BE2C (cell line): ENCODE data around the gene OR2A12.

Source experiments
- DNase-seq: peaks from one replicate; pipeline ENCODE4 v3.0.0-alpha.2; 2020
- H3K27me3 ChIP-seq: fragments of 250-450 bp; sonication (Bioruptor Pico); 2 replicates; pipeline ENCODE4 v1.5.1; 2020; ENCODE audit warnings: mild to moderate bottlenecking
- H3K36me3 ChIP-seq: fragments of 250-450 bp; sonication (Bioruptor Pico); 2 replicates; pipeline ENCODE4 v1.5.1; 2020; ENCODE audit warnings: mild to moderate bottlenecking
- H3K4me1 ChIP-seq: fragments of 250-450 bp; sonication (Bioruptor Pico); 2 replicates; pipeline ENCODE4 v1.5.1; 2020
- H3K4me3 ChIP-seq: 2 replicates; pipeline ENCODE4 v1.5.1; 2011; ENCODE audit warnings: low read depth, low read length
- H3K9me3 ChIP-seq: fragments of 250-450 bp; sonication (Bioruptor Pico); 2 replicates; pipeline ENCODE4 v1.5.1; 2020
- TF ChIP-seq, protein P1 (sequence below): IDR thresholded peaks from 2 replicates; pipeline ENCODE4 v1.5.1; 2012; ENCODE audit warnings: mild to moderate bottlenecking, low read depth, low read length

The OR2A12 gene

DNA sequence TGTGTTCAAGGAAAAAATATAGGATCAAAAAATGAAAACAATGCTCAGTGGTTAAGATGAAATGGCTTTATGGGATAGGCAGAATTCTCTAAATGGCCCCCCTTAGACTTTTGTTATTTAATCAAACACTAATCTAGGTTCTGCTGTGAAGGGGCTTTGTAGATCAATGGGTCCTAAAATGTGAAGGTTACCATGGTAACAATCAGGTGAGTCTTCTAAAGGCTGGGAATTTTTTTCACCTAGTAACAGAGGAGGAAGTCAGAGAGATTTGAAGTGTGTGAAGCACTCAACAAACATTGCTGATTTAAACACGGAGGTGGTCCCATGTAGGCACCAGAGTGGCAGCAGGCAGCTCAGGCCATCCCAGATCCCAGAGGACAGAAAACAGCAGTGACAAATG is 48.0 kb downstream of the OR2A12 start:
- no peaks in the 10 kb centered on the region for H3K4me1 ChIP-seq
- TF ChIP-seq, protein P1, sequence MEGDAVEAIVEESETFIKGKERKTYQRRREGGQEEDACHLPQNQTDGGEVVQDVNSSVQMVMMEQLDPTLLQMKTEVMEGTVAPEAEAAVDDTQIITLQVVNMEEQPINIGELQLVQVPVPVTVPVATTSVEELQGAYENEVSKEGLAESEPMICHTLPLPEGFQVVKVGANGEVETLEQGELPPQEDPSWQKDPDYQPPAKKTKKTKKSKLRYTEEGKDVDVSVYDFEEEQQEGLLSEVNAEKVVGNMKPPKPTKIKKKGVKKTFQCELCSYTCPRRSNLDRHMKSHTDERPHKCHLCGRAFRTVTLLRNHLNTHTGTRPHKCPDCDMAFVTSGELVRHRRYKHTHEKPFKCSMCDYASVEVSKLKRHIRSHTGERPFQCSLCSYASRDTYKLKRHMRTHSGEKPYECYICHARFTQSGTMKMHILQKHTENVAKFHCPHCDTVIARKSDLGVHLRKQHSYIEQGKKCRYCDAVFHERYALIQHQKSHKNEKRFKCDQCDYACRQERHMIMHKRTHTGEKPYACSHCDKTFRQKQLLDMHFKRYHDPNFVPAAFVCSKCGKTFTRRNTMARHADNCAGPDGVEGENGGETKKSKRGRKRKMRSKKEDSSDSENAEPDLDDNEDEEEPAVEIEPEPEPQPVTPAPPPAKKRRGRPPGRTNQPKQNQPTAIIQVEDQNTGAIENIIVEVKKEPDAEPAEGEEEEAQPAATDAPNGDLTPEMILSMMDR: no peak

GRCh38 chr7:144137501-144137900 is 51.4 kb downstream of the OR2A12 start:
- Histone ChIP-seq H3K36me3 (no peaks in the 10 kb centered on the region), H3K4me1 (no peaks in the 10 kb centered on the region), H3K9me3 (no peaks in the 10 kb centered on the region), H3K4me3 (no peak overlapping the region), H3K27me3 (no peaks in the 10 kb centered on the region)
- no peak for DNase-seq
- TF ChIP-seq, protein P1: no peak

More for the DNA sequence above, 48.0 kb downstream of the OR2A12 start:
- Histone ChIP-seq H3K4me3 (no peak overlapping the region), H3K27me3 (no peaks in the 10 kb centered on the region), H3K9me3 (no peaks in the 10 kb centered on the region), H3K36me3 (no peaks in the 10 kb centered on the region)
- DNase-seq: no peak

DNA sequence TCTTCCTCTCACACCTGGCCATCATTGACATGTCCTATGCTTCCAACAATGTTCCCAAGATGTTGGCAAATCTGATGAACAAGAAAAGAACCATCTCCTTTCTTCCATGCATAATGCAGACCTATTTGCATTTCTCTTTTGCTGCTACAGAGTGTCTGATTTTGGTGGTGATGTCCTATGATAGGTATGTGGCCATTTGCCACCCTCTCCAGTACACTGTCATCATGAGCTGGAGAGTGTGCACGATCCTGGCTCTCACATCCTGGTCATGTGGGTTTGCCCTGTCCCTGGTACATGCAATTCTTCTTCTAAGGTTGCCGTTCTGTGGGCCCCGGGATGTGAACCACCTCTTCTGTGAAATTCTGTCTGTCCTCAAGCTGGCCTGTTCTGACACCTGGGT is 56.1 kb downstream of the OR2A12 start:
- no peak for DNase-seq
- no peaks in the 10 kb centered on the region for H3K36me3 ChIP-seq
- no peak overlapping the region for H3K4me3 ChIP-seq
- peaks cover 5% of the 10 kb centered on the region for H3K9me3 ChIP-seq
- no peaks in the 10 kb centered on the region for H3K27me3 ChIP-seq
- no peaks in the 10 kb centered on the region for H3K4me1 ChIP-seq
- TF ChIP-seq, protein P1: no peak

GRCh38 chr7:144144426-144144825 is 58.3 kb downstream of the OR2A12 start:
- H3K36me3 ChIP-seq: no peaks in the 10 kb centered on the region
- H3K4me1 ChIP-seq: no peaks in the 10 kb centered on the region
- H3K9me3 ChIP-seq: peaks cover 6% of the 10 kb centered on the region
- H3K4me3 ChIP-seq: no peak overlapping the region
- TF ChIP-seq, protein P1: no peak
- no peaks in the 10 kb centered on the region for H3K27me3 ChIP-seq
- DNase-seq: no peak

- no peaks in the 10 kb centered on the region for H3K27me3 ChIP-seq
- H3K4me3 ChIP-seq: no peak overlapping the region
- no peak for DNase-seq
- TF ChIP-seq, protein P1: no peak
- peaks cover 6% of the 10 kb centered on the region for H3K9me3 ChIP-seq
- no peaks in the 10 kb centered on the region for H3K36me3 ChIP-seq
- H3K4me1 ChIP-seq: no peaks in the 10 kb centered on the region
Observed at GRCh38 chr7:144148224-144148827, 62.2 kb downstream of the OR2A12 start.
